Measurements from ENCODE around the gene NR6A1. TPM values are rescaled to one million over a fixed set of nuclear protein-coding genes. Genes with fewer than 3 reads are reported as not detected.

NR6A1 gene
- total RNA-seq, 1 experiment from 2014 or later, result 99.3 TPM

DNA sequence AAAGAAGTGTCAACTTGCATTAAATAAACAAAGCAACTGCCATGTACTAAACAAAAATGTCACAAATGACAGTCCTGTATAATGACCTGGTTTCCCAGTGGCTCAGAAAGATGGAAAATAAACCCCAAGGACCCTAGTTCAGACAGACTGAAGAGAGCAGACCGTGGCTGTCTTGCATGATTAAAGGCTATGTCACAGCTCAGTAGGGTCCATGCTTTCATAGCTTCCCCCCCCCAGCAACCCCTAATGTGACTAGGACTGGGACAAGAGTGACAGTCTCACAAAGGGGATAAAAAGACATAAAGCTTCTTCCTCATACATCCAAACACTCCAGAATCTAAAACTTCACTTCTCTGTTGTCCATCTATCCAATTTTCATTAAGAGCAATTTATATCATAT, 113.6 kb downstream of the NR6A1 start:
- TF ChIP-seq, protein P1, sequence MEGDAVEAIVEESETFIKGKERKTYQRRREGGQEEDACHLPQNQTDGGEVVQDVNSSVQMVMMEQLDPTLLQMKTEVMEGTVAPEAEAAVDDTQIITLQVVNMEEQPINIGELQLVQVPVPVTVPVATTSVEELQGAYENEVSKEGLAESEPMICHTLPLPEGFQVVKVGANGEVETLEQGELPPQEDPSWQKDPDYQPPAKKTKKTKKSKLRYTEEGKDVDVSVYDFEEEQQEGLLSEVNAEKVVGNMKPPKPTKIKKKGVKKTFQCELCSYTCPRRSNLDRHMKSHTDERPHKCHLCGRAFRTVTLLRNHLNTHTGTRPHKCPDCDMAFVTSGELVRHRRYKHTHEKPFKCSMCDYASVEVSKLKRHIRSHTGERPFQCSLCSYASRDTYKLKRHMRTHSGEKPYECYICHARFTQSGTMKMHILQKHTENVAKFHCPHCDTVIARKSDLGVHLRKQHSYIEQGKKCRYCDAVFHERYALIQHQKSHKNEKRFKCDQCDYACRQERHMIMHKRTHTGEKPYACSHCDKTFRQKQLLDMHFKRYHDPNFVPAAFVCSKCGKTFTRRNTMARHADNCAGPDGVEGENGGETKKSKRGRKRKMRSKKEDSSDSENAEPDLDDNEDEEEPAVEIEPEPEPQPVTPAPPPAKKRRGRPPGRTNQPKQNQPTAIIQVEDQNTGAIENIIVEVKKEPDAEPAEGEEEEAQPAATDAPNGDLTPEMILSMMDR (conservative IDR thresholded peaks at IDR 0.05), result no peak
- no peak overlapping the region; a peak in 1 of 7 replicates for H3K27ac Mint-ChIP-seq
- no peak overlapping the region for H3K14ac ChIP-seq (ENCODE audit: insufficient read depth, low read length)
- no peak overlapping the region for H3K9ac ChIP-seq (ENCODE audit: extremely low read depth, insufficient read length, low read length)
- H2BK15ac ChIP-seq (ENCODE audit: low read depth, low read length), result no peak overlapping the region
- no peak overlapping the region for H3K18ac ChIP-seq (ENCODE audit: insufficient read length, low read depth, low read length)
- no peak overlapping the region for H2BK5ac ChIP-seq (ENCODE audit: insufficient read length, low read length)
- H4K5ac ChIP-seq (ENCODE audit: insufficient read length, low read depth, low read length), result no peak overlapping the region
- no peak overlapping the region for H2BK12ac ChIP-seq (ENCODE audit: insufficient read length, low read depth, low read length)
- H4K8ac ChIP-seq (replicated peaks; ENCODE audit: insufficient read length, low read depth, low read length), result no peak overlapping the region
- peaks cover 11% of the 10 kb centered on the region for H3K23me2 ChIP-seq (ENCODE audit: insufficient read length, low read depth, low read length, poor library complexity, severe bottlenecking)
- no peaks in the 10 kb centered on the region for H3K9me3 Mint-ChIP-seq
- H3K56ac ChIP-seq (ENCODE audit: insufficient read length, low read depth, low read length), result no peak overlapping the region
- H2AFZ ChIP-seq (ENCODE audit: low read length), result no peak overlapping the region
- H3K79me2 ChIP-seq (ENCODE audit: insufficient read depth, low read length), result peaks cover 3% of the 10 kb centered on the region; the same call in 1 of the 2 replicates
- no peak overlapping the region for H3K4me2 ChIP-seq (ENCODE audit: insufficient read depth, insufficient read length, low read length)
- DNase-seq, result no peak
- H3K4me1 Mint-ChIP-seq, result peaks cover 41 to 44% of the 10 kb centered on the region in 2 experiments
- H3T11ph ChIP-seq (ENCODE audit: low read length), result no peak overlapping the region
- H3K79me1 ChIP-seq (ENCODE audit: insufficient read depth, low read depth, low read length, poor library complexity, severe bottlenecking), result peaks cover 3% of the 10 kb centered on the region
- no CpG with 5 or more reads among the region's 1 CpG for WGBS (ENCODE audit: extremely low coverage, insufficient read length, low lambda C conversion rate)
- no peaks in the 10 kb centered on the region for H3K27me3 ChIP-seq (ENCODE audit: insufficient read depth, low read length)
- H4K20me1 ChIP-seq (ENCODE audit: control insufficient read depth, insufficient read depth, insufficient read length), result no peaks in the 10 kb centered on the region
- H3K9me3 ChIP-seq (ENCODE audit: control insufficient read depth, low read depth, low read length), result no peaks in the 10 kb centered on the region
- peaks cover 2% of the 10 kb centered on the region; the same call in 1 of the 2 replicates for H3K4me1 ChIP-seq (ENCODE audit: insufficient read depth, low read length)
- H3K4me3 Mint-ChIP-seq, result no peak overlapping the region
- H3K27me3 Mint-ChIP-seq (ENCODE audit: low read depth), result no peaks in the 10 kb centered on the region
- H3K27ac ChIP-seq (ENCODE audit: insufficient read length, low read depth, low read length), result no peak overlapping the region
- no peak overlapping the region for H3K4ac ChIP-seq (ENCODE audit: low read depth, low read length)
- H2BK20ac ChIP-seq (ENCODE audit: low read depth, low read length, poor library complexity, severe bottlenecking), result no peak overlapping the region
- no peak overlapping the region for H2BK120ac ChIP-seq (ENCODE audit: low read depth, low read length, poor library complexity, severe bottlenecking)
- H3K23ac ChIP-seq (ENCODE audit: insufficient read length, low read depth, low read length), result no peak overlapping the region
- no peak overlapping the region for H4K91ac ChIP-seq (ENCODE audit: insufficient read length, low read depth, low read length)
- no peak overlapping the region for H2AK5ac ChIP-seq (ENCODE audit: insufficient read length, low read length)
- H3K36me3 Mint-ChIP-seq (ENCODE audit: insufficient read depth in 1 of 3, low read depth in 3 of 3), result peaks cover 0 to 2% (median 0%) of the 10 kb centered on the region in 3 experiments; a peak in 2 of 7 replicates

Data from H9 (cell line).